DOHH2 (cell line): ENCODE data around the gene C3orf18.

Experiments used
- CTCF ChIP-seq: fragments of 200-600 bp; sonication (generic); IDR thresholded peaks from one replicate; pipeline ENCODE4 v1.5.1; 2014; ENCODE audit warnings: antibody characterized with exemption, mild to moderate bottlenecking, low read depth, low read length; ENCODE audit not compliant: poor library complexity, severe bottlenecking
- EZH2phosphoT487 ChIP-seq: fragments of 200-600 bp; sonication (generic); IDR thresholded peaks from 2 replicates; pipeline ENCODE4 v1.6.1; 2017; ENCODE audit warnings: borderline replicate concordance, mild to moderate bottlenecking, antibody characterized with exemption, low read length, moderate library complexity, mixed read lengths

- TF ChIP-seq CTCF = no peak
- no peak for TF ChIP-seq EZH2phosphoT487
Observed at GRCh38 chr3:50586763-50587070, 19.2 kb upstream of the C3orf18 start.
